ENCODE results near the gene CEP55.

DNA sequence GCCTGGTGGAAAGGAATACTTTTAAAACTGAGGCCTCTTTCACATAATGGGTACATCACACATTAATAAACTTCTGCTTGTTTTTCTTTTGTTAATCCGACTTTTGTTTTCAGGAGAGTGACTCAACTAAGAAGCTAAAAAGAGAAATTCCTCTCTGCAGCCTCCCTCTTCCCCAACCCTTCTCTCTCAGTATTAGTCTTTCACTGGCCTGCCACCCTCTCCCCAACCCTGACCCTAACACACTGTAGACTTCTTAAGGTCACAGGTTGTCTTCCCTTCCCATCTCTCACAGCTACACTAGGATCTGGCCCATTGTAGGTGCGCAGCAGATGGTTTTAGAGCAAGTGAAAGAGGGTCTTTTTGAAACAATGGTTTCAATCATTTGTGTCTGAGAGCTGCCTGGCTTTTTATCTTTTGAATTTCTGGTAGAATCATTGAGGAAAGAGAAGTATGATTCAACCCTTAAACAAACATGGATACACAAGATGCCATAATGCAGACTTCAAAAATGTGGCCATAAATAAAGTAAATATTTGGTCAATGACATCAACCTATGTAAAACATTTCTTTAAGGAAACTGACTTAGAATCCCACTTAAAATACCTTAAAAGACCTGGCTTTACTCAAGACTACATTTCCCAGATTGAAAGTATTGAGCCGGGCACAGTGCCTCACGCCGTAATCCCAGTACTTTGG is 52.1 kb downstream of the CEP55 start:
- TF ChIP-seq YY1 (IDR thresholded peaks at IDR 0.05; ENCODE audit: insufficient read depth, insufficient read length) (no peak), SUZ12 (IDR thresholded peaks at IDR 0.05; ENCODE audit: extremely low read depth, insufficient read depth, insufficient read length) (no peak)
